A375 (cell line): ENCODE results near the gene NASP. TPM values are rescaled to one million over a fixed set of nuclear protein-coding genes. Genes with fewer than 3 reads are reported as not detected.

Source experiments
- small RNA-seq: library from RNA; depleted of rRNA; stranded (forward); fragments of <200 nt; gene quantifications from one replicate; pipeline ENCODE3, GENCODE V24; 2014
- total RNA-seq: library from RNA; depleted of rRNA; stranded (reverse); fragments of >200 nt; shearing (Covaris generic); gene quantifications from 2 replicates; pipeline ENCODE4 v1.2.3, GENCODE V29; 2014; rRNA removed

Gene NASP, protein sequence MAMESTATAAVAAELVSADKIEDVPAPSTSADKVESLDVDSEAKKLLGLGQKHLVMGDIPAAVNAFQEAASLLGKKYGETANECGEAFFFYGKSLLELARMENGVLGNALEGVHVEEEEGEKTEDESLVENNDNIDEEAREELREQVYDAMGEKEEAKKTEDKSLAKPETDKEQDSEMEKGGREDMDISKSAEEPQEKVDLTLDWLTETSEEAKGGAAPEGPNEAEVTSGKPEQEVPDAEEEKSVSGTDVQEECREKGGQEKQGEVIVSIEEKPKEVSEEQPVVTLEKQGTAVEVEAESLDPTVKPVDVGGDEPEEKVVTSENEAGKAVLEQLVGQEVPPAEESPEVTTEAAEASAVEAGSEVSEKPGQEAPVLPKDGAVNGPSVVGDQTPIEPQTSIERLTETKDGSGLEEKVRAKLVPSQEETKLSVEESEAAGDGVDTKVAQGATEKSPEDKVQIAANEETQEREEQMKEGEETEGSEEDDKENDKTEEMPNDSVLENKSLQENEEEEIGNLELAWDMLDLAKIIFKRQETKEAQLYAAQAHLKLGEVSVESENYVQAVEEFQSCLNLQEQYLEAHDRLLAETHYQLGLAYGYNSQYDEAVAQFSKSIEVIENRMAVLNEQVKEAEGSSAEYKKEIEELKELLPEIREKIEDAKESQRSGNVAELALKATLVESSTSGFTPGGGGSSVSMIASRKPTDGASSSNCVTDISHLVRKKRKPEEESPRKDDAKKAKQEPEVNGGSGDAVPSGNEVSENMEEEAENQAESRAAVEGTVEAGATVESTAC
- 166 and 182 TPM in 2 replicates for total RNA-seq

DNA sequence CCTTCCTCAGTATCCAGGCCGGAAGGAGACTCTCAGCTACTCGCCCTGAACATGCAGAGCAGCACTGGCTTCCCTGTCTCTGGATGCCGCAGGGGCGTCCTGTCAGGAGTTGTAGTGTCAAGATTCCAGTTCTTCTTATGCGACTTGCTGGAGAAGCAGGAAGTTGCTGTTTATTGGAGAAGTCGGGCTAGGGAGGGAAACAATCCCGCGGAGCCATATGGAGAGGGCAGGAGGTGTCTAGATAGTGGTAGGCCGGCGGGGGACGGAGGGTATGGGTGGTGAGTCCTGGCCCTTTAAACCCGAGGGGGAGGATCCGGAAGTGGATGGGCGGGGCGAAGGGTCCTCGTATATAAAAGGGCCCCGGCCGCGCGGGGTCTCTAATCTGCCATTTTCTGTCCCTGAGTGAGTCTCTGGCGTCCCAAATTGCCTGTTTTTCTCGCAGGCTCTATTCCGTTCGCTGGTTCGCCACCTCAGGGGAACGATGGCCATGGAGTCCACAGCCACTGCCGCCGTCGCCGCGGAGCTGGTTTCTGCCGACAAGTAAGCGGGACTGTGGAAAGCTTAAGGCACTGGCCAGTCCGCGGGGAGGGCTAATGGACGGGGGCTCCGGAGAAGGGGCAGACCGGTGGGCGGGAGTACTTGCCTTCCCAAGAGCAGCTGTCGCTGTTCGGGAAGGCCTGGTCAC, at the start of gene NASP:
TSS of gene NASP (plus strand) at position 376 of the 685 bp plus-strand sequence. CDS start at position 482, 106 bp downstream.

GRCh38 chr1:45550401-45551351, 33.2 kb upstream of the NASP start, which contains the start of gene AKR1A1:
AKR1A1 (plus strand) TSS chr1:45550826; CDS start chr1:45561795, 10,969 bp downstream.

DNA sequence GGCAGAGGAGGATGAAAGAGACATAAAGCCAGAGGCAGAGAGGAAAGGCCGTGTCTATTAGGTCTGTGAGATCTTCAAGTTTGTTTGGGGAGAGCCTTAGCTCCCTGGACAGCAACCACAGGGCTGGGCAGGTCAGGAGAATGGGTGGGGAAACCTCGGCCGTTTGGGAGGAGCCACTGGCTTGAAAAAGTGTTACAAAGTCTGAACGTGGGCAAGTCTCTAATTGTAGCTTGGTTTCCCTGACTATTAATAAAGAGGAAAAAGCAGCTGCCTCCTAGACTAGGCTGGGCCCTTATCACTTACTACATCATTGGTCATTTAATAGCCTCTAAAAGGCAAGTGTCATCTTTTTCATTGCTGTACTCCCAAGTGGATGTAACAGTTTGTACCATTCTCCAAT, 40.1 kb downstream of the NASP start, which contains the start of gene CCDC17:
TSS of gene CCDC17 (minus strand) at position 83 of the 400 bp plus-strand sequence. CDS start 145 bp downstream, outside the sequence.

Small RNA genes lying within 50 kb of the gene (small RNA-seq; reads per million reads assigned to genes)
- gene AL355480.1 (not detected), gene AL355480.2 (not detected), gene AL355480.3 (not detected), gene AL355480.4 (not detected)

Other genes starting within 250 kb of the NASP start
- gene TOE1, start 243.9 kb upstream of the NASP start, total RNA-seq, result 32.0 and 32.1 TPM in 2 replicates
- gene MUTYH, start 243.6 kb upstream of the NASP start, total RNA-seq, result 37.6 and 38.9 TPM in 2 replicates
- 4.0 and 5.4 TPM in 2 replicates for gene TESK2, start 92.9 kb upstream of the NASP start, total RNA-seq
- gene CCDC163, start 84.0 kb upstream of the NASP start, total RNA-seq, result 3.3 and 4.3 TPM in 2 replicates
- 9.8 and 12.8 TPM in 2 replicates for gene MMACHC, start 83.7 kb upstream of the NASP start, total RNA-seq
- gene PRDX1, start 62.2 kb upstream of the NASP start, total RNA-seq, result 443 and 469 TPM in 2 replicates
- 74.3 and 76.6 TPM in 2 replicates for gene AKR1A1, start 33.2 kb upstream of the NASP start, total RNA-seq
- gene CCDC17, start 40.0 kb downstream of the NASP start, total RNA-seq, result 1.4 and 1.9 TPM in 2 replicates
- gene GPBP1L1, start 102.5 kb downstream of the NASP start, total RNA-seq, result 85.1 and 114 TPM in 2 replicates
- 16.3 and 26.6 TPM in 2 replicates for gene TMEM69, start 104.1 kb downstream of the NASP start, total RNA-seq
- 6.5 and 7.0 TPM in 2 replicates for gene IPP, start 166.6 kb downstream of the NASP start, total RNA-seq
- 18.6 and 19.8 TPM in 2 replicates for gene MAST2, start 219.6 kb downstream of the NASP start, total RNA-seq